T-helper 2 cell treated with Interferon-gamma antibody and Interleukin-4, amounts not matched to agents 100 ng/mL and 5 ng/mL, for 36 hours (primary cell): ENCODE data around the gene CRTAP. TPM values are rescaled to one million over a fixed set of nuclear protein-coding genes. Genes with fewer than 3 reads are reported as not detected.
"Not testable (repeated sequence)": the region's sequence is repeated elsewhere in the genome, so short reads cannot be mapped to it uniquely, and the experiment has no call there.

ENCODE experiments used
- intact Hi-C: fragments of 100-400 bp; cut with micrococcal nuclease; formaldehyde crosslinking; loops from one replicate; pipeline ENCODE4 v1.15.1; 2023
- total RNA-seq: library from RNA; stranded (reverse); gene quantifications from 2 replicates; pipeline ENCODE4 v1.2.3, GENCODE V29; 2022

CRTAP gene
- total RNA-seq, 1 donor from 2014 or later: 43.7 TPM

DNA sequence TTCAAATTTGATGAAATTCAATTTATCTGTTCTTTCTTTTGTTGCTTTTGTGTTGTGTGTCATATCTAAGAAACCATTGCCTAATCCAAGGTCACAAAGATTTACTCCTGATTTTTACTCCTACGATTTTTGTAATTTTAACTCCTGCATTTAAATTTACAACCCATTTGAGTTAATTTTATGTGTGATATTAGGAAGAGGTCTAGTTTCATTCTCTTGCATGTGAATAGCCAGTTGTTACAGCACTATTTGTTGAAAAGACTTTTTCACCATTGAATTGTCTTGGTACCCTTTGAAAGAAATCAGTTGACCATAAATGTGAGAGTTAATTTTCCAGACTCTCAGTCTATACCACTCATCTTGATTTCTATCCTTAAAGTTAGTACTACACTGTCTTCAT, 23.9 kb downstream of the CRTAP start:
- intact Hi-C loops: loop anchor here (10.0 kb wide), 1 partner anchor 117 kb away; no protein-coding TSS in a partner anchor

DNA sequence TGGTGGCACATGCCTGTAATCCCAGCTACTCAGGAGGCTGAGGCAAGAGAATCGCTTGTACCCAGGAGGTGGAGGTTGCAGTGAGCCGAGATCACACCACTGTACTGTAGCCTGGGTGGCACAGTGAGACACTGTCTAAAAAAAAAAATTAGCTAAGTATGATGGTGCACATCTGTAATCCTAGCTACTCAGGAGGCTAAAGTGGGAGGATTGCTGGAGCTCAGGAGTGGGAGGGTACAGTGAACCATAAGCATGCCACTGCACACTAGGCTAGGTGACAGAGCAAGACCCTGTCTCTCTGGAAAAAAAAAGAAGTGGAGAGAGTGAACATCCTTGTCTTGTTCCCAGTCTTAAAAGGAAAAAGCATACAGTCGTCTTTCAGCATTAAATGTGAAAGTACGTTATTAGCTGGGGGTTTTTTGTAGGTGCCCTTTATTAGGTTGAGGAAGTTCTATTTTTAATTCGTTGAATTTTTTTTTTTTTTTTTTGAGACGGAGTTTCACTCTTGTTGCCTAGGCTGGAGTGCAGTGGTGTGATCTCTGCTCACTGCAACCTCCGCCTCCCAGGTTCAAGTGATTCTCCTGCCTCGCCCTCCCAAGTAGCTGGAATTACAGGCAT, 25.3 kb downstream of the CRTAP start:
- intact Hi-C loops: loop anchor here (10.0 kb wide), 1 partner anchor 116 kb away; no protein-coding TSS in a partner anchor

DNA sequence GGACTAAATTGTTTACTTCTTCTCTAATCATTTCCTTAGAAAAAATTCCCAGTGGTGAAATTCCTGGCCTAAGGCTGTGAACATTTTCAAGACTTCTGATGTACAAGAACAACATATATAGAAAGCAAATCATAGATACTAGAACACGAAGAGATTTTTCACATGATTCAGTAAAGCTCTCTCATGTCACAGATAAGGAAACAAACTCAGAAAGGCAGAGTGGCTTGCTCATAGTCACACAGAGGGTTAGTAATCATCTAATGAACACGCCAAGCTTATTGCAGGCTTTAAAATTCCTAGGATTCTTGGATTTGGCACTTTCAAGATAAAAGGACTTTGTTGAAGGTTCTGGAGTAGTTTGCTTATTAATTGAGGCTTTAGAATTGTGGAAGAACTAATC, 26.2 kb downstream of the CRTAP start:
- intact Hi-C loops: loop anchor here (10.0 kb wide), 1 partner anchor 115 kb away; no protein-coding TSS in a partner anchor

DNA sequence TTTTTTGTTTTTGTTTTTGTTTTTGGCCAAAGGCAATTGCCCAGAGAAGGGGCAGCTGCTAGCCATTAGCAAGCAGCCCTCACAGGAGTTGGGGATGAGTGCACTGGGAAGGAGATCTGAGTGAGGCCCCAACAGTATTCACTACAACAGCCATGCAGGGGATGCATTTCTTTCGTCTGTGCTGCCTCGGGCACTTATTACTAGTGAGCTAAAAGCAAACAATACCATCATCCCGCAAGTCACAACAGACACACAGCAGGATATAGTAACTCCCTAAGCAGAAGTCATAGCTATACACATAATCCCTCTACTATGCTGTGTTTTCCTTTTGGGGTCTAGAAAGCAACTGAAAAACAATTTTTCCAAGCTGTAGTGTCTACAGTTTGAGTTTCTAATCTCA, 27.2 kb downstream of the CRTAP start:
- intact Hi-C loops: no loop called here

DNA sequence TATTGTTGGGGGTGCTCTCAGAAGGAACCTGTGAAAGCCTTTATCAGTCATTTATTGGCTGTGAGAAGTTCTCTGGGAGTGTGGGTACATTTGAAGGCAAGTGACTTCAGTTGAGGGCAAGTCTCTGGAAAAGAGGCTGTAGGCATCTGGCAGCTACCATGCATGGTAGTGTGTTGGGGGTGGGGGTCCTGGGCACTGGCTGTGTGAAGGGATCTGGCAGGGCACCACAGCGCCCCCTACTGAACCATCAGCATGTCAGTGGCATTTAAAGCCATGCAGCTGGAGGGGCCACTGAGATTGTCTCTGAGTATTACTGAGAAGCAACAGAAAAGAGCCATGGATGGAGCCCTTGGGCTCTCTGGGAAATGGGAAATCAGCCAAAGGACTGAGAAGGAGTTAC, 30.6 kb downstream of the CRTAP start:
- intact Hi-C loops: no loop called here

DNA sequence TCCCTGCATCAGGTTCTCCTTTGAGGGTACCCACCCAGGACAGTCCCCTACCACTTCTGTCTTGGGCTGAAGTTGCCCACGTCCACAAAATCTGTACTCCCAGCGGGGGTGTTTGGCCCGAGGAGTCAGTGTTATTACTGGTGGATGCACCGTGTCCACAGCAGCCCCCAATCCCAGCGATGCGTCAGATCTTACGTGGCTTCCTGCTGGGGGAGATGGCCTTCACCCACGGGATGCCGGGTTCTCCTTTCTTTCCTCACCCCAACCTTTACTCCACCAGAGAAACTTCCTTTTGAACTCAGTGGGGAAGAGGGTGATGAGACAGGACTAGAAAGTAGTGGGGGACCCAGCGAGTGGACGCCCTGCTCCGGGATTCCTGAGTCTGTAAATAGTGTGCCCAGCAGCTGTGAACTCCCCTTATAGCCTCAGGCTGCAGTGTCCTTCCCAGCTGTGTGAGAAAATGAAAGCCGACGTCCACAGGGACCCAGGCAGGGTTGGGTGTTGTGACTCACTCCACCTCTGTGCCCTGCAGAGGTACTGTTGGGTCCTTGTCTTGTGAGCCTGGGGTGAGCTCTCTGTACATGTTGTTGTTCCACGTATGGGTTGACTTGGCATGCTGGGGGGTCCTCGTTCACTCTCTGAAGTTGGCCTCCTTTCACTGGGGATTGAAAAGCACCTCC, 31.5 kb downstream of the CRTAP start:
- intact Hi-C loops: no loop called here

DNA sequence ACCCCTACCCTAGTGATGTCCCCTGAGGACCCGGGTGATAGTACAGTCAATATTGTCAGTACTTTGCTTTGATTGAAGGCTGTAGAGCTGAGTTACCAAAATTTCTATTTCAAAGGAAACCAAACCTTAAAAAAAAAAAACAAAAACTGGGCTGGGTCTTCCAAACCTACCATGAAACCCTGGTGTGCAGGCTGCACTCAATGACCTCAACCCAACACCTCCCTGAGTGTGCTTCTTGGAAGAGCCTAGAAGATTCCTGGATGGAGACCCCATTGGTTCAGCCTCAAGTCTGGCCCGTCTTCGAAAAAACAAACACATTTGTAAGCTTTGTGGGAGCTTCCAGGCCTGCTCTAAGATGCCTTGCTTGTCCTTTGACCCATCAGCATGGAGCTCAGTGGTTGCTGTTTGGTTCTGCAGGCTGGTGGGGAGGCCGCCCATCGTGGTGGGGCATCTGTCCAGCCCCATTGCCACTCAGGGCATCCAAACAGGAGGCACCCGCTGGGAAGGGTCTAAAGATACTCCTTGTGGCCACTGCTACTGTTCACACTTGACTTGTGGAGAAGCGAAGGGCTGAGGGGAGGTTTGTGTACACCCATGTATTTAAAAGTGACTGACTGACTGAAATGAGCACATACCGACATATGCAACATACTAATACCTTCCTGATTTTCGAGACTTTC, 32.2 kb downstream of the CRTAP start:
- intact Hi-C loops: no loop called here

DNA sequence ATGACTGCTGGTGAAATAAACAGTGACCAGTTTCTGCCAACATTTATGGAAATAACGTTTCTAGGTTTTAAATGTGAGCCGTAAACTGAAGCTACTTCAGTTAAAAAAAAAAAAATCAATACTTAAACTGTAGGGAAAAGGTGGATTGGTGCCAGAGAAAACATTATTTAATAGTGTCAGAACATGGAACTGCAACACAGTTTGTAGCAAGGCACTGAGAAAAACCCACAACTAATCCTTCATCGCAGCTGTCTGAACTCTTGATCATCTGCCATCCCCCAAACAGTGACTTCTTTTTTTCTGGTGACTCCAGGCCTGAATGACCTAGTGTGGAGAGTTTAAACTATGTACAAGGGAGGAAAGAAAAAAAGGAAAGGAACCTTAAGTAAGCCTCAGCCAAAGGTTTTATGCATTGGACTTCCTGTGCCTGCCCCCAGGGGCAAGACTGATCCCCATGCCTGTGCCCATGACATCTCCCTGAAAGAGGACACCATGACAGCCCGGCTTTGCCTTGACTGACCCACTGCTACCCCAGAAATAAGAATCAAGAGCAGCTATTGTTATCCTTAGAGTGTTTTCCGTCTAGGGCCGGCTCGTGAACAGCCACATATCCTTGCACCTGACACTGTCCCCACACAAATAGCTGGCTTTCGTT, 33.1 kb downstream of the CRTAP start:
- intact Hi-C loops: no loop called here

DNA sequence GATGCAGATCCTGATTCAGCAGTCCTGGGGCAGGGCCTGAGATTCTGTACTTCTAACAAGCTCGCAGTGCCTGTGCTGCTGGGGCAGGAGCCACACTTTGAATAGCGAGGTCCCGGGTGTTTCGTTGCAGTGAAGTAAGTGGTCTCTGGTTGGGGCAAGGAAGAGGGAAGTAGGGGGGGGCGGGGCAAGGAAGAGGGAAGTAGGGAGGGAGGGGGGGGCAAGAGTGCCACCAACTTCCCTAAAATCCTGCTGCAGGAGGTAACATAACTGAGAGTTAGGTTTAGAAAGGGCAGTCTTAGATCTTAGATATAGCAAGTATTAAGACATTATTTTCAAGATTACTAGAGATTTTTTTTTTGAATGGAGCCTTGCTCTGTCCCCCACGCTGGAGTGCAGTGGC, 35.5 kb downstream of the CRTAP start:
- intact Hi-C loops: no loop called here

DNA sequence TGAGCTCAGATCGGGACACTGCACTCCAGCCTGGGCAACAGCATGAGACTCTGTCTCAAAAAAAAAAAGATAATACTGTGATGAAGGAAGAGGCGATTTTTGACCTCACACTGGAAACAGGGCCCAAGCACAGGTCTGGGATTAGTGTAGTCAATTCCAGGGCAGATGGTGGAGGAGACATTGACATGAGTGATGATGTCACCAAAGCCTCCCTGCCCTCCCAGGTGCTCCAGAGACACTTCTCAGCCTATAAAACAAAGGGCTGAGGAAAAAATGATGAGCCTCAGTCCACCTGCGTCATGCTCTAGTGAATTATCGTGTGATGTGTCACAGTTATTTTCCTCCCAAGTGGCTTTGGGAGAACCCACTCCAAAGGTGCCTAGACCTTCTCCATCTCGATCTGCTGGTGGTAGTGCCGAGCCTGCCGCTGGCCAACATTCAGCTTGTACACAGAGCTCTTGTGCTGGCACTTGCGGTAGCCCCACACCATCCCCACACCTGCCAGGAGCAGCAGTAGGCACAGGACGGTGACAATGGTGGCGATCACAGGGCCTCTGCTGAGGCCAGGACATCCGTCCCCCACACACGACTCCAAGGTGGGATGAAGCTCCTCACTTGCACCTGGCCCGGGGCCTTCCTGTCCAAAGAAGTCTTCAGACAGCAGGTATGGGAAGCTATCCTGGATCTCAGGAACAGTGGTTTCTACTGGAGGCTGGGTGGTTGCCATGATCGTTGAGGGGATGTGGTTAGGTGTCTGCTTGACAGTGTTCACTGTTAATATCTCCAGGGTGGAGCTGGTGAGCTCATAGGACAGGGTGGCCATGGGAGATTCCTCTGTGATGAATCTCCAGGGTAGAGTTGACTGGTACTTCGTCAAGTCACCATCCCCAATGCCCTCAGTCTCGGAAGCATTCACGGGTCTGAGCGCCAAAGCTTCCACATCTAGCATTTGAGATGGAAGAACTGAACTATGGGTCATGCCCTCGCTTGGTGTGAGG, 38.8 kb downstream of the CRTAP start:
- intact Hi-C loops: no loop called here

DNA sequence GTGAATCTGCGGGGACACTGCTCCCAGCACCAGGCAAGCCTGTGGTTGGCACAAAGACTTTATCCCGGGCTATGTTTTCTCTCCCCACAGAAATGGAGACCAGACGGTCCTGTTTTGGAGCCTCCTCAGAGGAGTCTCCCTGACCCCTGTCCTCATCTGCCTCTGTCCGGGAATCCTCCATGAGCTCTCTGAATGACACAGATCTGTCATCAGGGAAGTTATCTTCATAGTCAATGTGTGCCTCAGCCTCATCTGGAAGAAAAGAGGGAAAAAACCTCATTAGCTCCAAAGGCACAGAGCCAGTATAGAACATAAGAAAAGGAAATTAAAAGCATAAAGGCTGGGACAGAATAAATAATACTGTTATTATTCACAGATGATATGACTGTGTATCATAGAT, 40.0 kb downstream of the CRTAP start:
- intact Hi-C loops: no loop called here

DNA sequence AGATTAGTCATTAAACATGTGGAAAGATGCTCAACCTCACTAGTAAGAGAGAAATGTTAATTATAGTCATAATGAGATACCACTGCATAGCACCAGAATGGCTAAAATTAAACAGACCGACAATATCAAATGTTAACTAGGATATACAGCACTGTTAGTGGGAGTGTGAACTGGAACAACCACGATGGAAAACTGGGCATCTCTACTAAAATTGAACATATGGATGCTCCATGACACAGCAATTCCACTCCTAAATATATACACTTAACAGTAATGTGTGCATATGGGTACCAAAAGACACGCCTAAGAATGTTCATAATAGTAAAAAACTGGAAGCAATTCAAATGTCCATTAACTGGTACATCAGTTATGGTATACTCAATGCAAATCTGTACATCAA, 41.5 kb downstream of the CRTAP start:
- intact Hi-C loops: no loop called here

DNA sequence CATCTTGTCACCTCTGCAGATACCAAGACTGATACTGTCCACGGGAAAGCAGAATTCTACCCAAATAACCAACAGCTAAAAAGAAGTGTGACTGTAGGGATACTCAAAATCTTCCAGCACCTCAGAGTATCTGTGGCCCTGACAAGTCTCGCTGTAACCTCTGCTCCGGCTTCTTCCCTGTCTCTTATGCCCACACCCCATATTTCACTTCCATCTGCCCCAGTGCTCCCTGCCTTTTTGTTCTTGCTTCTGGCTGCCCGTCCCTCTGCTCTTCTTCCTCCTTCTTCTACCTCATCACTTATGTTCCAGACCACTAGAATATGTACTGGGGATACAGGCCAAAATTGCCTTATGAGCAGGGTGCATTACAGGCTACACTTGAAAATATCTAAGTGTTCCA, 45.4 kb downstream of the CRTAP start:
- intact Hi-C loops: no loop called here

DNA sequence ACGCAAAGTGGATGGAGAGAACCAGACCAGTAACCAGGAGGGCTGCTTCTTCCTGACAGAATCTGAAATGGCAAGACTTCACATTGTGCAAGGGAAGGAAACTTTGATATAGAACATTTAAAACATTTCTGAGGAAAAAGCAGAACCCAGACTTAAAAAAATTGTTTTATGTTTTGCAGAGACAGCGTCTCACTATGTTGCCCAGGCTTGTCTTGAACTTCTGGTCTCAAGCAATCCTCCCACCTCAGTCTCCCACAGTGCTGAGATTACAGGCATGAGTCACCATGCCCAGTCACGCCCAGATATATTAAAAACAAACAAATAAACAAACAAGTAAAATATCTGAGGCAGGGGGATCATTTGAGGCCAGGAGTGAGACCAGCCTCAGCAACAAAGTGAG, 46.2 kb downstream of the CRTAP start:
- intact Hi-C loops: no loop called here

DNA sequence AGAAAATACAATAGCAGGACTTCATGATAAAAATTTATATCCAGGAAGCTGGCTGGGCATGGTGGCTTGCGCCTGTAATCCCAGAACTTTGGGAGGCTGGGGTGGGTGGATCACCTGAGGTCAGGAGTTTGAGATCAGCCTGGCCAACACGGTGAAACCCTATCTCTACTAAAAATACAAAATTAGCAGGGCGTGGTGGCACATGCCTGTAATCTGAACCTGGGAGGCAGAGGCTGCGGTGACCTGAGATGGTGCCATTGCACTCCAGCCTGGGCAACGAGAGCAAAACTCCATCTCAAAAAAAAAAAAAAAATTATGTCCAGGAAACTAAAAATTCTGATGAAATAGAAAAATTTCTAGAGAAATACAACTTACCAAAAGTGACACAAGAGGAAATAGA, 48.8 kb downstream of the CRTAP start:
- intact Hi-C loops: not testable (repeated sequence)

DNA sequence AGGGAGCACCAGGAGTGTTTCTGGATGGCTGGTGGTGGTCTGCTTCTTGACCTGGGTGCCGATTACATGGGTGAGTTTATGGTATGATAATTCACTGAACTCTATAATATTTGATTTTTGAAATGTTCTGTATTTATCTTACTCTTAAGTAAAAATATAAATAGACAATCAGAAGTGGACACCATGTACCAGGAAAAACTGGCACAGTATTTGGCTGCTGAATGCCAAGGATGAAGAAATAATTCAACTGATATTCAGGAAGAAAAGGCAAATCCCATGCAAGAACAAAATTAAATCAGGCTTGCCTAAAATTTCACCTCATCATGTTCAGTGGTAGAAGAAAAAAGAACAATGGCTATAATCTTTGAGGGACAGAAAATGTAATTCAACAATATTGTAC, 51.6 kb downstream of the CRTAP start:
- intact Hi-C loops: no loop called here

DNA sequence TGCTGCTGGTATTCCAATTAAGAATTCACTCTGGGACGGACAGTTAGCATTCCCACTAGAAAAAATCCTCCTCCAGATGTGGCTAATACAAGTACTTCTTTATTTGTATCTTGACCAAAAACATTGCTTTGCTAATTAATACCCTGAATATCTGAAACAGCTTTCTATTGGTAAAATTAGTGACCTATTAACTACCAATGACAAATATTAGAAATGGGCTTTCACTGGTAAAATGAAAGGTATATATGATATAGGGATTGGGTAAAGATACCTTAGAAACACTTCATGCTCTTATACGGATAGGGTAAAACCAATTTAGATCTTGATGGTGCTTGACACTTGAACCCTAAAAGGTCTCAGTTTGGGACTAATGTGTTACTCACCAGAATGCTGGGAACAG, 52.3 kb downstream of the CRTAP start:
- intact Hi-C loops: no loop called here

DNA sequence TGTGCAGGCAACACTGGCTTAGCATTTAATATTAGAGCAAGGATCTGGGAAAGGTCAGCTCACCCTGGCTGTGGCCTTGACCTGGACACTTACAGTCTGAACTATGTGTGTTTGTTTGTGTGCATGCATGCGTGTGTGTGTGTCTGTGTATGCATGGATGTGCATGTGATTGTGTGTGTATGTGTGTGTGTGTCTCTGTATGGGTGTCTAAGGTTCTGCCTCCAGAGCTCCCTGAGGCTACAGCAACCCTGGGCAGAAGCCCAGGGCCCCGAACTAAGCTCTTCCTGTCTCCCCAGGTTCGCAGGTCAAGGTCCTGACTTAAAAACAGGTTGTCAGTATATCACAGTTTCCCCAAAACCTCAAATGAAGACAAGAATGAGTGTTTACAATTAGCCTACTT, 53.5 kb downstream of the CRTAP start:
- intact Hi-C loops: no loop called here

DNA sequence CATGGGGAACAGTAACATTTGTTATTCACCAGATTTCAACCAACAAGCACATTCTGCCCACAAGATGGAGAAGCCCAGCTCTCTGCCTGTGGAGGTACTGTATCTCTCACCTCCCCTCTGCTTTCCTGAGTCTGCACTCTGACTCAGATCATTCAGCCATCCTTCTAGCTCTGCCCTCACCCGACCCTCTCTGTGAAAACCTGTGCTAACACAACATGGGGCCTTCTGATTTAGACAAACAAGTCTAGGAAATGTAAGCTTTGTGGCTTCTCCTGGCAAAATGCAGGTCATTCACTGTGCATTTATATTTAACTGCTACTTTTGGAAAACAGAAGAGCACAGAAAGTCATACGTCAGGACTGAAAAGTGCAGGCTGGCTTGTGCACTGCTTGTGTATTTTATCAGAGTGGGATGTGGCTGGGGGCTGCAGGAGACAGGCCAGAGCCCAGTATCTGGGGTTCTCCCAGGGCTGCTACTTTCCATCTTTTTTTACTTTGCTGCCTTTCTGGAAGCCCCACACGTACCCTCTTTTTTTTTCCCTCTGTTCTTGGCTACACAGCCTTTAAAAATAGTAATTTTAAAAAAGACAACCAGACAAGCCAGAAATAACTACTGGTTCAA, 54.0 kb downstream of the CRTAP start:
- intact Hi-C loops: no loop called here

DNA sequence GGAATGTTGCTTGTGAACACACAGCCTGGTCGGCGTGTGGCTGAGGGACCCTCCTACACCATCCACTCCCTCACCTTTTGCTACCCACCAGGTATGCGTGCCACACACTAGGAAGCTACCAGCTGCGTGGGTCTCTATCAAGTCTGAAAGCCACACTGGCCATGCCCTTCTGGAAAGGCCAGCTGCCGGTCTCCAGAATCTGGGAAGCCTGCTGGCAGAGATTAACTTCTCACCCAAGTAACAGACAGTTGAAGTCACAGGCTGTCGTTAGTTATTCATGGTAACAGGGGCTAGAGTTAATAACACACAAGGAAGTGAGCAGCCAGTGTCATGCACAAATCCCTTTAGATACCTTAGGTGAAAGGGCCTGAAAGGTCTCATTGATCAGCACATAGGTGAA, 56.7 kb downstream of the CRTAP start:
- intact Hi-C loops: loop anchor here (10.0 kb wide), 1 partner anchor 84 kb away; no protein-coding TSS in a partner anchor
